D721Med (cell line): ENCODE results near the gene KLHL13.
"Not testable (repeated sequence)": the region's sequence is repeated elsewhere in the genome, so short reads cannot be mapped to it uniquely, and the experiment has no call there.

ENCODE experiments used
- DNase-seq: peaks from one replicate; pipeline ENCODE4 v3.0.0; 2011; ENCODE audit warnings: low spot score; ENCODE audit not compliant: insufficient read length
- FAIRE-seq: peaks from 2 replicates; lab custom pipeline; 2011; peaks lifted over from hg19 to GRCh38; lab: Jason Lieb, UNC
- TF ChIP-seq, protein P1 (sequence below): IDR thresholded peaks from 2 replicates; pipeline ENCODE4 v1.5.1; 2012; ENCODE audit warnings: mild to moderate bottlenecking, control low read depth; ENCODE audit not compliant: insufficient read depth; ENCODE audit errors: missing control alignments

KLHL13 gene

DNA sequence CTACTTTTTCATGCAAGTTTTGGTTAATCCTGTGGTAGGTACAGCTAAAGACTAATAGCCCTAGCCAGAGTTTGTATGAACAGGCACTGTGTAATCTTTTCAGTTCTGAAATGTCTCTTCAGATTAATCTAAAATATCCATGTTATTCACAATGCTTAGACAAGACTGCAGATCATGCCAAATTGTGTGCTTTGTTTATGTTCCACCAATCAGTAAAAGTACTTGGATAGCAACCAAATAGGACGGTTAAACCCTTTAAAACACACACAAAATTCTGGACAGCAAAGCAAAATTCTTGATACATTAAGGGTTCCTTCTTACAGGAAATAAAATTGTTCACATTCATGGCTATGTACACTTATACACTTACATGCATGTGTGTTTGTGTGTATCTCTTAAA lies 139.1 kb downstream of the KLHL13 start:
- TF ChIP-seq, protein P1, sequence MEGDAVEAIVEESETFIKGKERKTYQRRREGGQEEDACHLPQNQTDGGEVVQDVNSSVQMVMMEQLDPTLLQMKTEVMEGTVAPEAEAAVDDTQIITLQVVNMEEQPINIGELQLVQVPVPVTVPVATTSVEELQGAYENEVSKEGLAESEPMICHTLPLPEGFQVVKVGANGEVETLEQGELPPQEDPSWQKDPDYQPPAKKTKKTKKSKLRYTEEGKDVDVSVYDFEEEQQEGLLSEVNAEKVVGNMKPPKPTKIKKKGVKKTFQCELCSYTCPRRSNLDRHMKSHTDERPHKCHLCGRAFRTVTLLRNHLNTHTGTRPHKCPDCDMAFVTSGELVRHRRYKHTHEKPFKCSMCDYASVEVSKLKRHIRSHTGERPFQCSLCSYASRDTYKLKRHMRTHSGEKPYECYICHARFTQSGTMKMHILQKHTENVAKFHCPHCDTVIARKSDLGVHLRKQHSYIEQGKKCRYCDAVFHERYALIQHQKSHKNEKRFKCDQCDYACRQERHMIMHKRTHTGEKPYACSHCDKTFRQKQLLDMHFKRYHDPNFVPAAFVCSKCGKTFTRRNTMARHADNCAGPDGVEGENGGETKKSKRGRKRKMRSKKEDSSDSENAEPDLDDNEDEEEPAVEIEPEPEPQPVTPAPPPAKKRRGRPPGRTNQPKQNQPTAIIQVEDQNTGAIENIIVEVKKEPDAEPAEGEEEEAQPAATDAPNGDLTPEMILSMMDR: no peak
- FAIRE-seq (no peak), DNase-seq (no peak)

DNA sequence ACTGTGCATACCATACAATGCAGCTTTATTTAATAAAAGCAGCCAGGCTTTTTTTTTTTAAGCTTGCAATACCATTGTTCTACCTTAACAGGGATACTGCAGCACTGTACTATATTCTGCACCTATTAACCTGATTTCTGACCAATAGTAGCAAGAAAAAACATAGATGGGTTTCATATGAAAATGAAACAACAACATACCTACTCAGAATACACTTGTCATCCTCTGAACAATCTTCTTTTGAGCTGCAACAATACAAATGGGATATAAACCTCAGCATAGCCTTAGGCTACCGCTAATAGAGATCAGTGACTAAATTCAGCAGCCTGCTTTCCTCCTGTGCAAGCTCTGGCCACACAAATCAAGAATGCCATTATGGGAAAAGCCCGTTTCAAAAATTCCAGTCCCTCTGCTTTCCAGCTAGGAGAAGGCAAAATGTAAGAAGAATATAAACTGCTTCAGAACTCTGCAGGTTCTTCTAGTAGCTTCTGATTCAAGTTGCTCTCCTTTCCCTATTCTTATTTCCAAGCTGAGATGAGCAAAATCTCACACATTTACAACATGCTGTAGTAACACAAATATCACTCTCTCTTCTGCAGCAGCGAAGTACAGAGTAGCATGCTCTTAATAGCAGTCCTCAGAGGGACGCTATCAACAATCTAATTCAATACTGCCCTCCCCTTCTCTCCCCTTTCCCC lies 143.4 kb downstream of the KLHL13 start:
- TF ChIP-seq, protein P1: no peak
- FAIRE-seq: no peak
- no peak for DNase-seq

DNA sequence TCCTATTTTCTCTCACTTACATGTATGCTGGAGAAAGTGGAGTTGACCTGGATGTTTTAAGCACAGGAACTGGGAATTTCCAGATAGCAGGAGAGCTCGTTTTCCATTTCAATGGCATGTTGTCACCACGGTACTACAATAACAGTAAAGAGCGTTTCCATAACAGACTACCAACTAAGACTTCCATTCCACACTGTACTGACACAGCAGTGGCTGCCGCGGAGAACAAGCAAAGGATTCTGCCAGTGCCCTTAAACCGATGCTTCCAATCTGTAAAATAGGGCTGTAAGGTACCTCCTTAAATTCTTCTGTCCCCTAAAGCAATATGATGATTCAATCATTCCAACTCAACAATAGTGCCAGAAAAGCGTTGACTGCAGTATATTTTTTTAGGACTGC lies 143.9 kb downstream of the KLHL13 start:
- FAIRE-seq (no peak), DNase-seq (no peak)
- TF ChIP-seq, protein P1: no peak

DNA sequence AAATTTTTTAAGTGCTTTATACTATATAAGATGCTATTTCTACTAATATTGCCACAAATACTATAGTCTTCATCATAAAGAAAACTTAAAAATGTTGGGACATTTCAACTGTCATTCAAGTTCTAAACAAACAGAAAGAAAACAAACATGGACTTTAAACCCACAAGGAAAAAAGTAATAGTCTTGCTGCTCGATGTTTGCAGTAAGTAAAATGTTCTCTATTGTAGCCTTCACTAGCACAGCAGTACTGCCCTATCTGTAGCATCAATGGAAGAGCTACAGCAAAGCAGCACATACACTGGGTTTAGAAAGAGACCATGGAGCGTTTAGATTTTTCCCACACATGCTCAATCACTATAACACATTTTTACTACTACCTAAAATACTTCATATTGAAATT lies 146.8 kb downstream of the KLHL13 start:
- TF ChIP-seq, protein P1: no peak
- no peak for DNase-seq

DNA sequence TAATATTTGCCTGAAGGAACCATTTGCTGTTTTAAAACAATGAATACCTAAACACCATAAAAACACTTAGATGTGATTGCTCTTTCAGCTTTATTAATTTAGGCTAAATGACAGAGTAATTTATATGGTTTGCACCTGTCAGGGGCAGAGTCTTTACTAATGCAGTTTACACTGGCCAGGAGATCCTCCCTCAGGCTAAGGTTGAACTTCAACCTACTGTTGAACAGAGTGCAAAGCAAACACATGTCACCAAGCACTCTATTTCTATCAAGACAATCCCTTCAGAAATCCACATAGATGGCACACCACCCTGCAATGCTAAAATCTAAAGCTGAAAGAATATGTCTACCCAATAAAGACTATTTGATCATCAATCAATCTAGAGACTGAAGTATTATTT lies 147.3 kb downstream of the KLHL13 start:
- TF ChIP-seq, protein P1: no peak
- FAIRE-seq: no peak

More for the DNA sequence above, 146.8 kb downstream of the KLHL13 start:
- no peak for FAIRE-seq

DNA sequence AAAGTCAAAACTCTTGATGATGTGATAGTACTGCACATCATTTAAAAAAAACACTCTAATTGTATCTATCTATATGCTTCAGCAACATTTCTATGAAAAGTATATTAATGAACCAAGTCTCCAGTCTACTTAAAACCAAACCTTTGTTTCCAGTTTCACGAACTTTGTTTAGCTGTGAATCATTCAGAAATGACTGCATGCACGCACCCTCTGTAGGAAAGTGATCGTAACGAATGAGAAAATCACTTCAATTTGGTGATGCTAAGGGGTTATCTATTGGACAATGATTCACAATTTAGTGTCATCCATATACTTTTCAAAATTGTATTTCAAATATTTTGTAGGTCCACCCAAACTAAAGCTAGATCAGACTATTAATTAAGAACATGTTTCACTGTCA lies 157.6 kb downstream of the KLHL13 start:
- DNase-seq: no peak
- TF ChIP-seq, protein P1: no peak
- FAIRE-seq: no peak

More for the DNA sequence above, 147.3 kb downstream of the KLHL13 start:
- no peak for DNase-seq

DNA sequence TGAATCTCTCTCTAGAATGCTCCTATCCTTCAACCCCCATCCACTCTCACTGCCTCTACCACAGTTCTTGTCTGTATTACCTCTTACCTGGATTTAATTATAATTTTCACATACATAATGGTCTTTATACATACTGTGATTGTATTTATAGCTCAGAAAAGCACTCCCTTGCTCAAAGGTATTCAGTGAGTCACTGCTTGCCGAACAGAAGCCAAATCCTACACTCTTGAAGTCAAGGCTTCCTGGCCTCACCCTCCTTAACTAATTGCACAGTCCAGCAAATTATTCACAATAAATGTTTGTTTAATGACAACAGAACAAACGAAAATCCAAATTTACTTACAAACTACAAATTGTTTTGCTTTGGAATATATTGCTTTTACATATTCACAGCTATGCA lies 159.5 kb downstream of the KLHL13 start:
- no peak for FAIRE-seq
- DNase-seq: no peak
- TF ChIP-seq, protein P1: no peak

DNA sequence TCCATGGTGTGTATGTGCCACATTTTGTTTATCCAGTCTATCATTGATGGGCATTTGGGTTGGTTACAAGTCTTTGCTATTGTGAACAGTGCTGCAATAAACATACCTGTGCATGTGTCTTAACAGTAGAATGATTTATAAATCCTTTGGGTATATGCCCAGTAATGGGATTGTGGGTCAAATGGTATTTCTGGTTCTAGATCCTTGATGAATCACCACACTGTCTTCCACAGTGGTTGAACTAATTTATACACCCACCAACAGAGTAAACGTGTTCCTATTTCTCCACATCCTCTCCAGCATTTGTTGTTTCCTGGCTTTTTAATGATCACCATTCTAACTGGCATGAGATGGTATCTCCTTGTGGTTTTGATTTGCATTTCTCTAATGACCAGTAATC lies 177.3 kb downstream of the KLHL13 start:
- not testable (repeated sequence) for FAIRE-seq

More for the DNA sequence above, 177.3 kb downstream of the KLHL13 start:
- DNase-seq: not testable (repeated sequence)
